ENCODE results near the gene PLOD2.

DNA sequence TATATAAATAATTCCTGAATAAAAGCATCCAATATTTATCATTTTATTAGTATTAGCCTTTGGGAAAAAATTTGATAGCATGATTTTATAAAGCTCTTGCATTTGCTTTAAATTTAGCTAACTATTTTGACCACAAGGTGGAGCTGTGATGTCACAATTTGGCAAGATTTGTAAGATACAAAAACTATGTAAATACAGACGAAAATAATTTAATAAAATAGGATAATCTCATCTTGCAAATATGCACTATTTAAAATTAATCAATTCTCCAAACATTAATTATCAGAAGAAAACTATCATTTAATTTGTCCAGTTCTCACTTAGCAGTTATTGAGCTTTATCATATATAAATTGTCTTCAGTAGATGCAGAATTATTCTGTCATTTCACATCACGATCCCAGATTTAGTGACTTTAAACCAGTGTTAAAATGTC is 95.4 kb downstream of the PLOD2 start:
- TF ChIP-seq, protein P1, sequence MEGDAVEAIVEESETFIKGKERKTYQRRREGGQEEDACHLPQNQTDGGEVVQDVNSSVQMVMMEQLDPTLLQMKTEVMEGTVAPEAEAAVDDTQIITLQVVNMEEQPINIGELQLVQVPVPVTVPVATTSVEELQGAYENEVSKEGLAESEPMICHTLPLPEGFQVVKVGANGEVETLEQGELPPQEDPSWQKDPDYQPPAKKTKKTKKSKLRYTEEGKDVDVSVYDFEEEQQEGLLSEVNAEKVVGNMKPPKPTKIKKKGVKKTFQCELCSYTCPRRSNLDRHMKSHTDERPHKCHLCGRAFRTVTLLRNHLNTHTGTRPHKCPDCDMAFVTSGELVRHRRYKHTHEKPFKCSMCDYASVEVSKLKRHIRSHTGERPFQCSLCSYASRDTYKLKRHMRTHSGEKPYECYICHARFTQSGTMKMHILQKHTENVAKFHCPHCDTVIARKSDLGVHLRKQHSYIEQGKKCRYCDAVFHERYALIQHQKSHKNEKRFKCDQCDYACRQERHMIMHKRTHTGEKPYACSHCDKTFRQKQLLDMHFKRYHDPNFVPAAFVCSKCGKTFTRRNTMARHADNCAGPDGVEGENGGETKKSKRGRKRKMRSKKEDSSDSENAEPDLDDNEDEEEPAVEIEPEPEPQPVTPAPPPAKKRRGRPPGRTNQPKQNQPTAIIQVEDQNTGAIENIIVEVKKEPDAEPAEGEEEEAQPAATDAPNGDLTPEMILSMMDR (IDR thresholded peaks at IDR 0.05; ENCODE audit: insufficient read depth, low read depth, low read length) = peak; percentile 63
- no peak for TF ChIP-seq EZH2 (IDR thresholded peaks at IDR 0.05; ENCODE audit: insufficient read depth, low read length)

Measured in astrocyte (in vitro differentiated cells and primary cell).